ENCODE data around the gene CEP85L. TPM values are rescaled to one million over a fixed set of nuclear protein-coding genes. Genes with fewer than 3 reads are reported as not detected.

The CEP85L gene
- total and polyA plus RNA-seq, 2 experiments from 2014 or later: 9.1 to 10.1 TPM

DNA sequence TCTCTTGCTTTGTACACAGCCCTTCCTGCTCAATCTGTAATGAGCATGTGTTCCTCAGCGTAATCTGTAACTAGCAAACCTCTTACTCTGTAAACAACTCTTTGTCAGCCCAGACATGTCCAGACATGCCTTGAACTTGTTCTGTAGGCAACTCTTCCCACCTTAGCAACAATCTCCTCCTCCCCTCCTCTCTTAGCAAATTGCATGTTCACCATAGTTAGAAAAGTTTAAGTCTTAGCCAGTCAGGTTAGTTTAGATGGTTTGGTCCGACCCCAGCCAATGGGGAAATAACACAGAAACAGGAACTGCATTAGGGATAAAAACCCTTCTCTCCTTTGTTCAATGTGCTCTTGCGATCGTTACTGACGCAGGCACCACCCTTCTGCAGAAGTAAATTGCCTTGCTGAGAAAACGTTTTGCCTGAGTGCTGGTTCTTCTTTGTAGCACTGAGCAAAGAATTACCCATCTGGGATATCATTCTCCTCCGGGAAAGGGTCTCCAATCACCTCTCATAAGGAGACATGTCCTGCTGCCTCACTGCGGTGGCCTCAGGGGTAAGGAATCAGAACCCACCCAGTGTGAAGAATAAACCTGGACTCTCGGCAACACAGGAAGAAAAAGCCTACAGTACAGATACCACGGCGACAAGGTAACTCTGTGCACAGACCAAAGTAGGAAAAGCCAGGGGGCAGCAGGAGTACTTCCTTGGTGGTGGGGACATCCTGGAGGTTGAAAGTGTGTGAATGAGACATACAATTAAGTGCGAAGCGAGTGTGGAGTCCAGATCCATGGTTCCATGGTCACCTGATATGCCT lies 77.1 kb downstream of the CEP85L start (continued):
- TF ChIP-seq STAT1 (IDR thresholded peaks at IDR 0.05; ENCODE audit: unreplicated experiment) (no peak), POLR2AphosphoS5 (IDR thresholded peaks at IDR 0.05; ENCODE audit: low read depth) (no peak), EZH2phosphoT487 (IDR thresholded peaks at IDR 0.05; ENCODE audit: unreplicated experiment) (no peak), NANOG (IDR thresholded peaks at IDR 0.05; ENCODE audit: borderline replicate concordance) (no peak), ZNF114 (CRISPR knock-in tag; IDR thresholded peaks at IDR 0.05) (no peak), EZH2 (IDR thresholded peaks at IDR 0.05; ENCODE audit: low read depth, unreplicated experiment) (no peak), CREB1 (CRISPR knock-in tag; IDR thresholded peaks at IDR 0.05; ENCODE audit: low read depth) (no peak)
- TF ChIP-seq, protein P1, sequence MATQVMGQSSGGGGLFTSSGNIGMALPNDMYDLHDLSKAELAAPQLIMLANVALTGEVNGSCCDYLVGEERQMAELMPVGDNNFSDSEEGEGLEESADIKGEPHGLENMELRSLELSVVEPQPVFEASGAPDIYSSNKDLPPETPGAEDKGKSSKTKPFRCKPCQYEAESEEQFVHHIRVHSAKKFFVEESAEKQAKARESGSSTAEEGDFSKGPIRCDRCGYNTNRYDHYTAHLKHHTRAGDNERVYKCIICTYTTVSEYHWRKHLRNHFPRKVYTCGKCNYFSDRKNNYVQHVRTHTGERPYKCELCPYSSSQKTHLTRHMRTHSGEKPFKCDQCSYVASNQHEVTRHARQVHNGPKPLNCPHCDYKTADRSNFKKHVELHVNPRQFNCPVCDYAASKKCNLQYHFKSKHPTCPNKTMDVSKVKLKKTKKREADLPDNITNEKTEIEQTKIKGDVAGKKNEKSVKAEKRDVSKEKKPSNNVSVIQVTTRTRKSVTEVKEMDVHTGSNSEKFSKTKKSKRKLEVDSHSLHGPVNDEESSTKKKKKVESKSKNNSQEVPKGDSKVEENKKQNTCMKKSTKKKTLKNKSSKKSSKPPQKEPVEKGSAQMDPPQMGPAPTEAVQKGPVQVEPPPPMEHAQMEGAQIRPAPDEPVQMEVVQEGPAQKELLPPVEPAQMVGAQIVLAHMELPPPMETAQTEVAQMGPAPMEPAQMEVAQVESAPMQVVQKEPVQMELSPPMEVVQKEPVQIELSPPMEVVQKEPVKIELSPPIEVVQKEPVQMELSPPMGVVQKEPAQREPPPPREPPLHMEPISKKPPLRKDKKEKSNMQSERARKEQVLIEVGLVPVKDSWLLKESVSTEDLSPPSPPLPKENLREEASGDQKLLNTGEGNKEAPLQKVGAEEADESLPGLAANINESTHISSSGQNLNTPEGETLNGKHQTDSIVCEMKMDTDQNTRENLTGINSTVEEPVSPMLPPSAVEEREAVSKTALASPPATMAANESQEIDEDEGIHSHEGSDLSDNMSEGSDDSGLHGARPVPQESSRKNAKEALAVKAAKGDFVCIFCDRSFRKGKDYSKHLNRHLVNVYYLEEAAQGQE (IDR thresholded peaks at IDR 0.05; ENCODE audit: unreplicated experiment): no peak

DNA sequence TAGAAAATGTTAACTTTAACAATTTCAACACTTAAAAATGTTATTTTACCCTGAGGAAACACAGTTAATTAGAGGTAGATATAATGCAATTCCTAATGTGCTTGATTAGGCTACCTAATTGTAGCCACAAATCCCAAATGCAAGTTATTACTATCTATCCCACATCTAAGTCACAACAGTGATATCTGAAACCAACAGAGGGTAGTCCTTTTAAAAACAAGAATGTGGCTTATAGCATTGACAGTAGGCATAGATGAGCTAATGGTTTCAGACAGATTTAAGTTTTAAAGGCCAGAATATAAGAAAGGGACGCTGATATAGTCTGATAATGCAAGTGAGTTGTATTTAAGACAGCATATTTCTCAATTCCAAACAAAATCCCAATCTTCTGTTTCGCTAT lies 80.3 kb downstream of the CEP85L start:
- H3K27ac Mint-ChIP-seq: no peak overlapping the region
- H3K4me2 ChIP-seq: no peak overlapping the region
- peaks cover 1% of the 10 kb centered on the region for H3K27me3 Mint-ChIP-seq (ENCODE audit: insufficient read depth, low read depth, poor library complexity)
- ATAC-seq (no peak), DNase-seq (ENCODE audit: low spot score) (no peak)
- no peaks in the 10 kb centered on the region for H3K9me2 ChIP-seq (ENCODE audit: insufficient read depth)
- H3F3A ChIP-seq (replicated peaks; ENCODE audit: low read depth): no peaks in the 10 kb centered on the region
- H3K4me1 ChIP-seq (ENCODE audit: insufficient read depth): 0 out of 2 replicates have a peak, but pooled peaks cover under 1% of the 10 kb centered on the region
- no peaks in the 10 kb centered on the region for H4K20me1 ChIP-seq (replicated peaks; ENCODE audit: insufficient read depth)
- no peak overlapping the region for H3K4me3 ChIP-seq
- H3K27ac ChIP-seq (ENCODE audit: low read depth): no peak overlapping the region
- peaks cover 28% of the 10 kb centered on the region for H3K36me3 Mint-ChIP-seq (ENCODE audit: low read depth)
- H3K4me1 Mint-ChIP-seq: peaks cover under 1% of the 10 kb centered on the region; the same call in 2 of the 3 replicates
- H3K36me3 ChIP-seq (ENCODE audit: insufficient read depth): peaks cover 22% of the 10 kb centered on the region
- H3K4me3 Mint-ChIP-seq: no peak overlapping the region
- H3K27me3 ChIP-seq (ENCODE audit: insufficient read depth): no peaks in the 10 kb centered on the region
- no peak overlapping the region for H2AFZ ChIP-seq
- H3K9me3 Mint-ChIP-seq: peaks cover 31% of the 10 kb centered on the region
- H3K79me2 ChIP-seq (replicated peaks; ENCODE audit: insufficient read depth): peaks cover 5% of the 10 kb centered on the region; the same call in 1 of the 2 replicates
- TF ChIP-seq NANOG (IDR thresholded peaks at IDR 0.05; ENCODE audit: borderline replicate concordance): no peak
- TF ChIP-seq, protein P2, sequence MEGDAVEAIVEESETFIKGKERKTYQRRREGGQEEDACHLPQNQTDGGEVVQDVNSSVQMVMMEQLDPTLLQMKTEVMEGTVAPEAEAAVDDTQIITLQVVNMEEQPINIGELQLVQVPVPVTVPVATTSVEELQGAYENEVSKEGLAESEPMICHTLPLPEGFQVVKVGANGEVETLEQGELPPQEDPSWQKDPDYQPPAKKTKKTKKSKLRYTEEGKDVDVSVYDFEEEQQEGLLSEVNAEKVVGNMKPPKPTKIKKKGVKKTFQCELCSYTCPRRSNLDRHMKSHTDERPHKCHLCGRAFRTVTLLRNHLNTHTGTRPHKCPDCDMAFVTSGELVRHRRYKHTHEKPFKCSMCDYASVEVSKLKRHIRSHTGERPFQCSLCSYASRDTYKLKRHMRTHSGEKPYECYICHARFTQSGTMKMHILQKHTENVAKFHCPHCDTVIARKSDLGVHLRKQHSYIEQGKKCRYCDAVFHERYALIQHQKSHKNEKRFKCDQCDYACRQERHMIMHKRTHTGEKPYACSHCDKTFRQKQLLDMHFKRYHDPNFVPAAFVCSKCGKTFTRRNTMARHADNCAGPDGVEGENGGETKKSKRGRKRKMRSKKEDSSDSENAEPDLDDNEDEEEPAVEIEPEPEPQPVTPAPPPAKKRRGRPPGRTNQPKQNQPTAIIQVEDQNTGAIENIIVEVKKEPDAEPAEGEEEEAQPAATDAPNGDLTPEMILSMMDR (conservative IDR thresholded peaks at IDR 0.05; ENCODE audit: low read depth in 2 of 2): no peak
- no peak for TF ChIP-seq EZH2 (IDR thresholded peaks at IDR 0.05; ENCODE audit: low read depth, unreplicated experiment)
- TF ChIP-seq EZH2phosphoT487 (IDR thresholded peaks at IDR 0.05; ENCODE audit: unreplicated experiment): no peak
- no peak for TF ChIP-seq STAT1 (IDR thresholded peaks at IDR 0.05; ENCODE audit: unreplicated experiment)
- TF ChIP-seq, protein P3, sequence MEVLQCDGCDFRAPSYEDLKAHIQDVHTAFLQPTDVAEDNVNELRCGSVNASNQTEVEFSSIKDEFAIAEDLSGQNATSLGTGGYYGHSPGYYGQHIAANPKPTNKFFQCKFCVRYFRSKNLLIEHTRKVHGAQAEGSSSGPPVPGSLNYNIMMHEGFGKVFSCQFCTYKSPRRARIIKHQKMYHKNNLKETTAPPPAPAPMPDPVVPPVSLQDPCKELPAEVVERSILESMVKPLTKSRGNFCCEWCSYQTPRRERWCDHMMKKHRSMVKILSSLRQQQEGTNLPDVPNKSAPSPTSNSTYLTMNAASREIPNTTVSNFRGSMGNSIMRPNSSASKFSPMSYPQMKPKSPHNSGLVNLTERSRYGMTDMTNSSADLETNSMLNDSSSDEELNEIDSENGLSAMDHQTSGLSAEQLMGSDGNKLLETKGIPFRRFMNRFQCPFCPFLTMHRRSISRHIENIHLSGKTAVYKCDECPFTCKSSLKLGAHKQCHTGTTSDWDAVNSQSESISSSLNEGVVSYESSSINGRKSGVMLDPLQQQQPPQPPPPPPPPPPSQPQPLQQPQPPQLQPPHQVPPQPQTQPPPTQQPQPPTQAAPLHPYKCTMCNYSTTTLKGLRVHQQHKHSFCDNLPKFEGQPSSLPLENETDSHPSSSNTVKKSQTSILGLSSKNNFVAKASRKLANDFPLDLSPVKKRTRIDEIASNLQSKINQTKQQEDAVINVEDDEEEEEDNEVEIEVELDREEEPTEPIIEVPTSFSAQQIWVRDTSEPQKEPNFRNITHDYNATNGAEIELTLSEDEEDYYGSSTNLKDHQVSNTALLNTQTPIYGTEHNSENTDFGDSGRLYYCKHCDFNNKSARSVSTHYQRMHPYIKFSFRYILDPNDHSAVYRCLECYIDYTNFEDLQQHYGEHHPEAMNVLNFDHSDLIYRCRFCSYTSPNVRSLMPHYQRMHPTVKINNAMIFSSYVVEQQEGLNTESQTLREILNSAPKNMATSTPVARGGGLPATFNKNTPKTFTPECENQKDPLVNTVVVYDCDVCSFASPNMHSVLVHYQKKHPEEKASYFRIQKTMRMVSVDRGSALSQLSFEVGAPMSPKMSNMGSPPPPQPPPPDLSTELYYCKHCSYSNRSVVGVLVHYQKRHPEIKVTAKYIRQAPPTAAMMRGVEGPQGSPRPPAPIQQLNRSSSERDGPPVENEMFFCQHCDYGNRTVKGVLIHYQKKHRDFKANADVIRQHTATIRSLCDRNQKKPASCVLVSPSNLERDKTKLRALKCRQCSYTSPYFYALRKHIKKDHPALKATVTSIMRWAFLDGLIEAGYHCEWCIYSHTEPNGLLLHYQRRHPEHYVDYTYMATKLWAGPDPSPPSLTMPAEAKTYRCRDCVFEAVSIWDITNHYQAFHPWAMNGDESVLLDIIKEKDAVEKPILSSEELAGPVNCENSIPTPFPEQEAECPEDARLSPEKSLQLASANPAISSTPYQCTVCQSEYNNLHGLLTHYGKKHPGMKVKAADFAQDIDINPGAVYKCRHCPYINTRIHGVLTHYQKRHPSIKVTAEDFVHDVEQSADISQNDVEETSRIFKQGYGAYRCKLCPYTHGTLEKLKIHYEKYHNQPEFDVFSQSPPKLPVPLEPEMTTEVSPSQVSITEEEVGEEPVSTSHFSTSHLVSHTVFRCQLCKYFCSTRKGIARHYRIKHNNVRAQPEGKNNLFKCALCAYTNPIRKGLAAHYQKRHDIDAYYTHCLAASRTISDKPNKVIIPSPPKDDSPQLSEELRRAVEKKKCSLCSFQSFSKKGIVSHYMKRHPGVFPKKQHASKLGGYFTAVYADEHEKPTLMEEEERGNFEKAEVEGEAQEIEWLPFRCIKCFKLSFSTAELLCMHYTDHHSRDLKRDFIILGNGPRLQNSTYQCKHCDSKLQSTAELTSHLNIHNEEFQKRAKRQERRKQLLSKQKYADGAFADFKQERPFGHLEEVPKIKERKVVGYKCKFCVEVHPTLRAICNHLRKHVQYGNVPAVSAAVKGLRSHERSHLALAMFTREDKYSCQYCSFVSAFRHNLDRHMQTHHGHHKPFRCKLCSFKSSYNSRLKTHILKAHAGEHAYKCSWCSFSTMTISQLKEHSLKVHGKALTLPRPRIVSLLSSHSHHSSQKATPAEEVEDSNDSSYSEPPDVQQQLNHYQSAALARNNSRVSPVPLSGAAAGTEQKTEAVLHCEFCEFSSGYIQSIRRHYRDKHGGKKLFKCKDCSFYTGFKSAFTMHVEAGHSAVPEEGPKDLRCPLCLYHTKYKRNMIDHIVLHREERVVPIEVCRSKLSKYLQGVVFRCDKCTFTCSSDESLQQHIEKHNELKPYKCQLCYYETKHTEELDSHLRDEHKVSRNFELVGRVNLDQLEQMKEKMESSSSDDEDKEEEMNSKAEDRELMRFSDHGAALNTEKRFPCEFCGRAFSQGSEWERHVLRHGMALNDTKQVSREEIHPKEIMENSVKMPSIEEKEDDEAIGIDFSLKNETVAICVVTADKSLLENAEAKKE (CRISPR knock-in tag; IDR thresholded peaks at IDR 0.05): no peak
- TF ChIP-seq JUNB (IDR thresholded peaks at IDR 0.05; ENCODE audit: unreplicated experiment): no peak
- TF ChIP-seq POLR2AphosphoS5 (IDR thresholded peaks at IDR 0.05; ENCODE audit: low read depth): no peak
- no peak for TF ChIP-seq ZNF331 (CRISPR knock-in tag; IDR thresholded peaks at IDR 0.05; ENCODE audit: low read depth)
- TF ChIP-seq ZNF114 (CRISPR knock-in tag; IDR thresholded peaks at IDR 0.05): no peak
